HepG2 (cell line): ENCODE measurements around the gene CFAP100. TPM values are rescaled to one million over a fixed set of nuclear protein-coding genes. Genes with fewer than 3 reads are reported as not detected.

Experiments used
- ATAC-seq: fragments of 200-7000 bp; cut with Tn5 transposase; 3 replicates; pipeline ENCODE4 v1.9.1; 2020; ENCODE audit warnings: mild to moderate bottlenecking, moderate library complexity
- BruUV-seq: library from RNA; stranded (reverse); fragments of 400-500 nt; replicated peaks from 2 replicates; lab custom pipeline; 2021; lab: Mats Ljungman, UMichigan
- CTCF ChIA-PET: fragments of 300-600 bp; formaldehyde crosslinking; extraction: SDS; loops from one replicate; lab custom pipeline; 2021; ENCODE audit warnings: low total read pairs, inconsistent platforms, low intra/inter-chr PET ratio; lab: Yijun Ruan, JAX
- POLR2A ChIA-PET: fragments of 350-600 bp; sonication (Branson Sonifier 250); formaldehyde crosslinking; loops from one replicate; lab custom pipeline; 2020; ENCODE audit warnings: antibody characterized with exemption, inconsistent platforms; lab: Yijun Ruan, JAX
- DNase-seq: peaks from one replicate; pipeline ENCODE4 v3.0.0-alpha.2; 2015; ENCODE audit warnings: low spot score
- FAIRE-seq: peaks from 3 replicates; lab custom pipeline; 2011; peaks lifted over from hg19 to GRCh38; lab: Jason Lieb, UNC
- H2AFZ ChIP-seq: one replicate; pipeline ENCODE4 v1.6.1; 2011; ENCODE audit warnings: low read length, inconsistent platforms
- H3K27ac ChIP-seq: fragments of 300-600 bp; 3 replicates; pipeline ENCODE4 v1.8.0; 2011; ENCODE audit warnings: mixed run types, mild to moderate bottlenecking, mixed read lengths, low read length, inconsistent platforms; ENCODE audit not compliant: insufficient read depth; ENCODE audit errors: extremely low read length
- H3K27me3 ChIP-seq, 2 experiments: fragments of 200-600 bp in 1 of 2; 2 replicates in 1 of 2; 3 replicates in 1 of 2; pipeline versions ENCODE4 v1.6.0 to v1.8.0; 2011; ENCODE audit warnings: low read length in 2 of 2, mild to moderate bottlenecking in 2 of 2, moderate library complexity in 2 of 2, inconsistent platforms in 1 of 2; ENCODE audit not compliant: insufficient read depth in 2 of 2, control insufficient read depth in 1 of 2
- H3K36me3 ChIP-seq, 2 experiments: fragments of 200-600 bp in 1 of 2; replicated peaks in 1 of 2; 2 replicates in 1 of 2; 3 replicates in 1 of 2; pipeline versions ENCODE4 v1.5.1 to v1.8.0; 2011; ENCODE audit warnings: low read length in 2 of 2, inconsistent platforms in 1 of 2; ENCODE audit not compliant: insufficient read depth in 2 of 2, control insufficient read depth in 1 of 2
- H3K4me1 ChIP-seq: 2 replicates; pipeline ENCODE4 v1.5.1; 2012; ENCODE audit warnings: low read length, inconsistent platforms; ENCODE audit not compliant: insufficient read depth
- H3K4me2 ChIP-seq: 2 replicates; pipeline ENCODE4 v1.6.0; 2011; ENCODE audit warnings: low read depth, low read length, inconsistent platforms
- H3K4me3 ChIP-seq, 3 experiments: fragments of 200-600 bp in 1 of 3; sonication (generic), shearing (Covaris generic) in 1 of 3; replicated peaks in 1 of 3; 2 replicates each; pipeline ENCODE4 v1.5.1; 2011 to 2016; ENCODE audit warnings: low read length in 3 of 3, inconsistent platforms in 2 of 3, low read depth in 2 of 3, mild to moderate bottlenecking in 2 of 3, control low read depth in 1 of 3, mixed read lengths in 1 of 3; ENCODE audit not compliant: insufficient read depth in 1 of 3
- H3K79me2 ChIP-seq: one replicate; pipeline ENCODE4 v1.6.1; 2011; ENCODE audit warnings: low read length, inconsistent platforms; ENCODE audit not compliant: insufficient read depth
- H3K9ac ChIP-seq: 2 replicates; pipeline ENCODE4 v1.6.0; 2011; ENCODE audit warnings: mild to moderate bottlenecking, low read depth, low read length, inconsistent platforms; ENCODE audit not compliant: insufficient read depth
- H3K9me3 ChIP-seq: 2 replicates; pipeline ENCODE4 v1.5.1; 2012; ENCODE audit warnings: mild to moderate bottlenecking, low read length
- H4K20me1 ChIP-seq: 2 replicates; pipeline ENCODE4 v1.6.0; 2011; ENCODE audit warnings: inconsistent platforms, mild to moderate bottlenecking, low read length, moderate library complexity; ENCODE audit not compliant: insufficient read depth
- GATAD1 ChIP-seq: IDR thresholded peaks from 2 replicates; pipeline ENCODE4 v1.6.1; 2016; ENCODE audit warnings: missing genetic modification reagents, missing compliant biosample characterization
- IKZF1 ChIP-seq: fragments of 450-650 bp; IDR thresholded peaks from 2 replicates; pipeline ENCODE4 v1.7.1; 2016
- KDM2A ChIP-seq: sonication (generic); formaldehyde crosslinking; IDR thresholded peaks from 2 replicates; pipeline ENCODE4 v1.4.0; 2020; ENCODE audit warnings: low read depth, missing genetic modification reagents, borderline replicate concordance
- PAWR ChIP-seq: sonication (generic); formaldehyde crosslinking; IDR thresholded peaks from 2 replicates; pipeline ENCODE4 v1.4.0; 2020; ENCODE audit warnings: missing genetic modification reagents, mild to moderate bottlenecking, borderline replicate concordance
- POLR2AphosphoS2 ChIP-seq: IDR thresholded peaks from 2 replicates; pipeline ENCODE4 v1.6.1; 2011; ENCODE audit warnings: low read depth, low read length, improper control_type of control experiment
- SMYD3 ChIP-seq: sonication (generic); formaldehyde crosslinking; IDR thresholded peaks from 2 replicates; pipeline ENCODE4 v1.8.1; 2023; ENCODE audit warnings: mild to moderate bottlenecking, missing genetic modification reagents
- ZFP1 ChIP-seq: IDR thresholded peaks from 2 replicates; pipeline ENCODE4 v1.6.1; 2016
- ZNF441 ChIP-seq: sonication (generic); formaldehyde crosslinking; IDR thresholded peaks from 2 replicates; pipeline ENCODE4 v1.7.0; 2021; ENCODE audit warnings: missing genetic modification reagents, borderline replicate concordance
- ZNF567 ChIP-seq: sonication (generic); formaldehyde crosslinking; IDR thresholded peaks from 2 replicates; pipeline ENCODE4 v1.8.1; 2023; ENCODE audit warnings: mild to moderate bottlenecking, missing genetic modification reagents, borderline replicate concordance
- ZNF576 ChIP-seq: sonication (generic); formaldehyde crosslinking; IDR thresholded peaks from 2 replicates; pipeline ENCODE4 v1.4.0; 2020; ENCODE audit warnings: mild to moderate bottlenecking, missing genetic modification reagents
- ZNF674 ChIP-seq: sonication (generic); formaldehyde crosslinking; IDR thresholded peaks from 2 replicates; pipeline ENCODE4 v1.5.0; 2020; ENCODE audit warnings: low read depth, mild to moderate bottlenecking, missing genetic modification reagents
- ZNF678 ChIP-seq: sonication (generic); formaldehyde crosslinking; IDR thresholded peaks from 2 replicates; pipeline ENCODE4 v1.4.0; 2020; ENCODE audit warnings: mild to moderate bottlenecking, missing genetic modification reagents
- ZNF772 ChIP-seq: sonication (generic); formaldehyde crosslinking; IDR thresholded peaks from 2 replicates; pipeline ENCODE4 v1.5.0; 2020; ENCODE audit warnings: mild to moderate bottlenecking, missing genetic modification reagents
- ZNF777 ChIP-seq: sonication (generic); formaldehyde crosslinking; IDR thresholded peaks from 2 replicates; pipeline ENCODE4 v1.4.0; 2020; ENCODE audit warnings: missing genetic modification reagents
- ZSCAN22 ChIP-seq: sonication (generic); formaldehyde crosslinking; IDR thresholded peaks from 2 replicates; pipeline ENCODE4 v1.4.0; 2020; ENCODE audit warnings: mild to moderate bottlenecking, missing genetic modification reagents
- WGBS: methylation state at CpG from one replicate; pipeline ENCODE4 v1.1.6; 2017; ENCODE audit warnings: low lambda C conversion rate; 5-methylcytosine and 5-hydroxymethylcytosine counted together
- in situ Hi-C: cut with HindIII; loops from 2 replicates; pipeline ENCODE4 v1.10.0; 2017; ENCODE audit warnings: low pct_unique_long_range_greater_than_20kb; ENCODE audit not compliant: extremely low pct_ligation_motif_present
- intact Hi-C: fragments of 100-400 bp; cut with micrococcal nuclease; formaldehyde crosslinking; loops from one replicate; pipeline ENCODE4 v1.10.0; 2022; ENCODE audit not compliant: unreplicated experiment
- polyA plus RNA-seq, 8 experiments: library from polyadenylated mRNA; depleted of rRNA in 3 of 8; stranded (reverse) in 7 of 8; unstranded in 1 of 8; fragments of >200 nt; fragmentation: Illumina TruSeq in 4 of 8; extraction: Trizol in 4 of 8; gene quantifications; 2 replicates each; pipeline versions ENCODE4 v1.2.1 to v1.2.3, GENCODE V29; 2011 to 2016; ENCODE audit warnings: low read depth in 4 of 8, missing spikeins in 1 of 8, mixed read lengths in 1 of 8; ENCODE audit not compliant: insufficient read depth in 1 of 8
- total RNA-seq, 5 experiments: library from RNA; depleted of rRNA; stranded (reverse); fragments of >200 nt; fragmentation: Illumina TruSeq; extraction: Trizol; gene quantifications; 2 replicates each; pipeline ENCODE4 v1.2.3, GENCODE V29; 2016; ENCODE audit warnings: low read depth in 1 of 5

CFAP100 gene
- total and polyA plus RNA-seq, 2 of the 13 experiments (the other 11 are each of a cell fraction or from before 2014, with no cell fraction given) = 0.32 TPM; not detected in 1

GRCh38 chr3:126448136-126448892, 53.6 kb downstream of the CFAP100 start:
- 0 out of 2 replicates have a peak, but pooled peaks cover 3% of the 10 kb centered on the region for H4K20me1 ChIP-seq
- H2AFZ ChIP-seq = no peak overlapping the region
- H3K4me1 ChIP-seq = peaks cover 17% of the 10 kb centered on the region
- FAIRE-seq = no peak
- no TSS peak for BruUV-seq
- peaks cover 14 to 57% of the 10 kb centered on the region in 2 experiments; a peak in 4 of 5 replicates for H3K36me3 ChIP-seq
- ChIA-PET POLR2A (interaction anchor here (1.2 kb wide), 1 partner anchor 24 kb away, joined by 3 read pairs; no protein-coding TSS in a partner anchor), CTCF (no interaction called here)
- H3K27ac ChIP-seq = no peak overlapping the region
- H3K9ac ChIP-seq = no peak overlapping the region
- H3K79me2 ChIP-seq = no peaks in the 10 kb centered on the region
- H3K4me3 ChIP-seq = no peak overlapping the region
- in situ Hi-C loops = no loop called here
- no peak overlapping the region for H3K4me2 ChIP-seq
- TF ChIP-seq ZNF777 (CRISPR knock-in tag) = no peak
- no peak for TF ChIP-seq ZNF576 (CRISPR knock-in tag)
- no peak for TF ChIP-seq ZNF441 (CRISPR knock-in tag)
- no peak for TF ChIP-seq POLR2AphosphoS2
- TF ChIP-seq IKZF1 = no peak
- no peak for TF ChIP-seq GATAD1 (CRISPR knock-in tag)
- no peak for TF ChIP-seq PAWR
- TF ChIP-seq ZSCAN22 (CRISPR knock-in tag) = no peak
- no peak for TF ChIP-seq ZNF772 (CRISPR knock-in tag)
- TF ChIP-seq KDM2A (CRISPR knock-in tag) = no peak
- TF ChIP-seq ZNF567 = no peak
- TF ChIP-seq ZNF674 (CRISPR knock-in tag) = no peak
- no peak for TF ChIP-seq SMYD3 (CRISPR knock-in tag)
- TF ChIP-seq ZFP1 (CRISPR knock-in tag) = no peak
- TF ChIP-seq ZNF678 (CRISPR knock-in tag) = no peak
- WGBS = 96% methylated on average over 15 of the region's 17 CpGs
- no peaks in the 10 kb centered on the region for H3K27me3 ChIP-seq
- ATAC-seq = no peak
- DNase-seq = no peak
- intact Hi-C loops = no loop called here
- no peaks in the 10 kb centered on the region for H3K9me3 ChIP-seq
